ENCODE results near the gene PARP12. TPM values are rescaled to one million over a fixed set of nuclear protein-coding genes. Genes with fewer than 3 reads are reported as not detected.

Gene PARP12
- total and polyA plus RNA-seq, 9 of the 15 experiments (the other 6 are each of a cell fraction or from before 2014, with no cell fraction given) = 4.6 to 40.4 (median 23.5) TPM

- H4K20me1 ChIP-seq (replicated peaks; ENCODE audit: control insufficient read depth, insufficient read depth, low read length) = no peaks in the 10 kb centered on the region
- ATAC-seq (no peak; the same call in 2 of the 3 replicates), FAIRE-seq (no peak), DNase-seq (ENCODE audit: extremely low read depth in 1 of 4, low spot score in 3 of 4) (no peak)
- H3K9me1 ChIP-seq (ENCODE audit: control insufficient read depth, insufficient read depth, low read length) = no peaks in the 10 kb centered on the region
- no peak overlapping the region for H2AFZ ChIP-seq (ENCODE audit: low read depth, low read length)
- H3K27ac ChIP-seq (ENCODE audit: extremely low read depth, low read depth, low read length) = no peak overlapping the region
- no peak overlapping the region for H3K4me2 ChIP-seq (ENCODE audit: insufficient read depth, low read length)
- no peaks in the 10 kb centered on the region for H3K79me2 ChIP-seq (ENCODE audit: control insufficient read depth, insufficient read depth, low read length)
- no TSS peak for BruUV-seq (replicated peaks)
- H3K9ac ChIP-seq (ENCODE audit: insufficient read depth in 1 of 2, low read depth in 2 of 2, low read length in 2 of 2) = no peak overlapping the region
- H3K4me3 ChIP-seq = no peak overlapping the region
- intact Hi-C loops (cut with micrococcal nuclease) (no loop called here), in situ Hi-C loops (cut with MboI) (no loop called here)
- no peaks in the 10 kb centered on the region; a peak in 1 of 5 replicates for H3K4me1 ChIP-seq (replicated peaks in 1 of 2; ENCODE audit: control insufficient read depth in 2 of 2, insufficient read depth in 2 of 2, low read length in 2 of 2)
- H3K27me3 ChIP-seq (ENCODE audit: control insufficient read depth in 2 of 2, insufficient read depth in 2 of 2, low read length in 2 of 2) = peaks cover 9 to 14% of the 10 kb centered on the region in 2 experiments; a peak in 3 of 5 replicates
- H3K9me3 ChIP-seq (replicated peaks; ENCODE audit: control insufficient read depth, insufficient read depth, low read depth, low read length) = peaks cover 5% of the 10 kb centered on the region; the same call in 1 of the 2 replicates
- no peaks in the 10 kb centered on the region for H3K36me3 ChIP-seq (ENCODE audit: control insufficient read depth, insufficient read depth, low read length)
- no peak for TF ChIP-seq MYC (IDR thresholded peaks at IDR 0.05; ENCODE audit: low read depth, low read length)
- TF ChIP-seq MYC (CRISPR knock-in tag; IDR thresholded peaks at IDR 0.05; ENCODE audit: borderline replicate concordance, low read depth) = no peak
- no peak for TF ChIP-seq ZNF551 (CRISPR knock-in tag; IDR thresholded peaks at IDR 0.05)
- no peak for TF ChIP-seq ZNF146 (CRISPR knock-in tag; IDR thresholded peaks at IDR 0.05; ENCODE audit: unreplicated experiment)
- no peak for TF ChIP-seq KAT7 (CRISPR knock-in tag; IDR thresholded peaks at IDR 0.05; ENCODE audit: borderline replicate concordance)
- no peak for TF ChIP-seq ZBTB34 (CRISPR knock-in tag; IDR thresholded peaks at IDR 0.05)
- TF ChIP-seq POLR2G (IDR thresholded peaks at IDR 0.05; ENCODE audit: low read depth, low read length) = no peak
- no peak for TF ChIP-seq TFAP4 (CRISPR knock-in tag; IDR thresholded peaks at IDR 0.05; ENCODE audit: borderline replicate concordance)
- TF ChIP-seq EHMT2 (IDR thresholded peaks at IDR 0.05) = no peak
- no peak for TF ChIP-seq SP2 (IDR thresholded peaks at IDR 0.05; ENCODE audit: extremely low read depth, low read depth, low read length, poor library complexity, severe bottlenecking)
- TF ChIP-seq CREB3L1 (IDR thresholded peaks at IDR 0.05; ENCODE audit: borderline replicate concordance, low read depth) = no peak
- ChIA-PET CTCF (ENCODE audit: low intra/inter-chr PET ratio) (no interaction called here), POLR2A (interaction anchor here (0.6 to 3.1 kb wide), 6 partner anchors 10 to 694 kb away, joined by 3 to 14 read pairs (median 4); no protein-coding TSS in a partner anchor)
These were observed 7.8 kb upstream of the PARP12 start for GRCh38 chr7:140070546-140070945.

All from K562 (cell line).